Right lobe of liver (tissue), 6 donors: Measurements from ENCODE around the gene CAB39. TPM values are rescaled to one million over a fixed set of nuclear protein-coding genes. Genes with fewer than 3 reads are reported as not detected.
A peak's percentile ranks its signal among the peaks of the same experiment; 100 is the strongest.

ENCODE experiments used
- ATAC-seq, 4 donors: fragments of 200-7000 bp; cut with Tn5 transposase; one replicate each; pipeline ENCODE4 v1.9.1; 2020; ENCODE audit warnings: mild to moderate bottlenecking in 4 of 4, moderate library complexity in 4 of 4
- DNase-seq, 3 donors: peaks; one replicate each; pipeline ENCODE4 v3.0.0-alpha.2; 2020
- H3K27ac ChIP-seq, 3 donors: fragments of 200-600 bp; one replicate each; pipeline ENCODE4 v1.8.0; 2022
- H3K27me3 ChIP-seq, 2 donors: fragments of 200-600 bp; one replicate each; pipeline ENCODE4 v1.8.0; 2022
- H3K36me3 ChIP-seq, 4 donors: fragments of 200-600 bp; sonication (generic) in 1 of 4; one replicate each; pipeline versions ENCODE4 v1.5.1 to v1.8.0; 2017 to 2022; ENCODE audit warnings: control low read depth in 1 of 4
- H3K4me1 ChIP-seq, 4 donors: fragments of 200-600 bp; sonication (generic) in 1 of 4; one replicate each; pipeline versions ENCODE4 v1.5.1 to v1.8.0; 2017 to 2022; ENCODE audit warnings: control low read depth in 1 of 4
- H3K4me3 ChIP-seq, 3 donors: fragments of 200-600 bp; one replicate each; pipeline ENCODE4 v1.8.0; 2022
- H3K9me3 ChIP-seq, 4 donors: fragments of 200-600 bp; sonication (generic) in 1 of 4; one replicate each; pipeline versions ENCODE4 v1.5.1 to v1.8.0; 2017 to 2022; ENCODE audit warnings: control low read depth in 1 of 4
- CTCF ChIP-seq, 4 donors: fragments of 200-600 bp in 3 of 4; fragments of 450-650 bp in 1 of 4; IDR thresholded peaks; one replicate each; pipeline versions ENCODE4 v1.5.1 to v1.8.0; 2016 to 2022; ENCODE audit warnings: antibody characterized with exemption in 4 of 4, mild to moderate bottlenecking in 2 of 4
- POLR2A ChIP-seq: fragments of 450-650 bp; IDR thresholded peaks from one replicate; pipeline ENCODE4 v1.6.1; 2017; ENCODE audit warnings: antibody characterized with exemption, mild to moderate bottlenecking
- WGBS: methylation state at CpG from one replicate; pipeline ENCODE4 v1.1.6; 2018; ENCODE audit warnings: low coverage, low lambda C conversion rate; ENCODE audit not compliant: insufficient coverage; ENCODE audit errors: missing lambda C conversion rate; 5-methylcytosine and 5-hydroxymethylcytosine counted together
- intact Hi-C, 2 donors: fragments of 100-400 bp; cut with DNase I; formaldehyde crosslinking; loops; one replicate each; pipeline versions ENCODE4 v1.11.2 to v1.14.1; 2022
- total RNA-seq, 6 experiments: library from RNA; depleted of rRNA in 2 of 6; stranded (reverse); fragments of >200 nt in 2 of 6; fragmentation: NEBNext Ultra II Directional in 3 of 6; extraction: Animal tissue kit (Norgen Biotek cat#: 25700) in 3 of 6; gene quantifications; one replicate each; pipeline versions ENCODE4 v1.1.0 to v1.2.4, GENCODE V29; 2016 to 2023
- donor health status: DM: no; HTN: yes; CAD: no.
- donor health status: DM: no; HTN: no; CAD: no.
- donor health status: DM: no; HTN: no; CAD: no.
- donor health status: DM: no; HTN: yes; CAD: no.
- donor health status: DM: no; HTN: yes; CAD: no.

The CAB39 gene
- total RNA-seq, 6 experiments from 2014 or later = 25.3 to 32.4 (median 27.8) TPM

GRCh38 chr2:230735884-230736283 is 23.2 kb downstream of the CAB39 start:
- Histone ChIP-seq H3K27ac (no peak overlapping the region), H3K27me3 (no peaks in the 10 kb centered on the region), H3K4me3 (no peak overlapping the region), H3K9me3 (no peaks in the 10 kb centered on the region), H3K4me1 (peaks cover 0 to 20% (median 8%) of the 10 kb centered on the region in 4 donors), H3K36me3 (no peaks in the 10 kb centered on the region)
- DNase-seq (no peak), ATAC-seq (no peak)
- intact Hi-C loops = no loop called here
- 78% methylated on average over 2 of the region's 2 CpGs for whole genome bisulfite sequencing
- TF ChIP-seq POLR2A (no peak), CTCF (IDR thresholded peaks at IDR 0.05) (no peak)

- ATAC-seq = no peak
- H3K27ac ChIP-seq = no peak overlapping the region
- H3K36me3 ChIP-seq = no peaks in the 10 kb centered on the region
- WGBS = 88% methylated on average over 5 of the region's 5 CpGs
- no peak for TF ChIP-seq POLR2A
- no peak for TF ChIP-seq CTCF (IDR thresholded peaks at IDR 0.05)
- no peak for DNase-seq
- H3K4me3 ChIP-seq = no peak overlapping the region
- intact Hi-C loops = no loop called here
- H3K4me1 ChIP-seq = peaks cover 0 to 20% (median 6%) of the 10 kb centered on the region in 4 donors
- no peaks in the 10 kb centered on the region for H3K27me3 ChIP-seq
- H3K9me3 ChIP-seq = no peaks in the 10 kb centered on the region
Measured at GRCh38 chr2:230737300-230737699, 24.7 kb downstream of the CAB39 start.

GRCh38 chr2:230737791-230738226 is 25.2 kb downstream of the CAB39 start:
- Histone ChIP-seq H3K9me3 (no peaks in the 10 kb centered on the region), H3K27ac (peak overlapping the region in 1 of 3 donors; percentile 22), H3K36me3 (no peaks in the 10 kb centered on the region), H3K4me1 (peaks cover 0 to 20% (median 6%) of the 10 kb centered on the region in 4 donors), H3K4me3 (no peak overlapping the region), H3K27me3 (no peaks in the 10 kb centered on the region)
- WGBS = 84% methylated on average over 6 of the region's 6 CpGs
- DNase-seq (no peak), ATAC-seq (peak in 3 of 4 donors; percentile 5 to 25 (median 10))
- TF ChIP-seq POLR2A (no peak), CTCF (IDR thresholded peaks at IDR 0.05) (no peak)
- intact Hi-C loops = no loop called here

GRCh38 chr2:230738391-230738811 is 25.8 kb downstream of the CAB39 start:
- Histone ChIP-seq H3K4me3 (no peak overlapping the region), H3K9me3 (no peaks in the 10 kb centered on the region), H3K4me1 (peaks cover 0 to 20% (median 6%) of the 10 kb centered on the region in 4 donors), H3K27ac (peak overlapping the region; percentile 22 to 37 (median 35)), H3K27me3 (no peaks in the 10 kb centered on the region), H3K36me3 (no peaks in the 10 kb centered on the region)
- TF ChIP-seq POLR2A (no peak), CTCF (IDR thresholded peaks at IDR 0.05) (no peak)
- ATAC-seq = peak; percentile 30 to 61 (median 46)
- 20% methylated on average over 1 of the region's 1 CpG for WGBS
- DNase-seq = no peak
- intact Hi-C loops = no loop called here

- no peak overlapping the region for H3K4me3 ChIP-seq
- intact Hi-C loops = no loop called here
- H3K4me1 ChIP-seq = peaks cover 0 to 20% (median 6%) of the 10 kb centered on the region in 4 donors
- no peak for DNase-seq
- no peaks in the 10 kb centered on the region for H3K27me3 ChIP-seq
- H3K36me3 ChIP-seq = no peaks in the 10 kb centered on the region
- TF ChIP-seq POLR2A = no peak
- TF ChIP-seq CTCF (IDR thresholded peaks at IDR 0.05) = no peak
- ATAC-seq = peak; percentile 58 to 86 (median 70)
- peak overlapping the region; percentile 22 to 37 (median 35) for H3K27ac ChIP-seq
- no peaks in the 10 kb centered on the region for H3K9me3 ChIP-seq
- WGBS = 9% methylated on average over 2 of the region's 2 CpGs
Measured at GRCh38 chr2:230738924-230739323, 26.3 kb downstream of the CAB39 start.
